ENCODE data around the gene CEP89. TPM values are rescaled to one million over a fixed set of nuclear protein-coding genes. Genes with fewer than 3 reads are reported as not detected.

CEP89 gene
- total RNA-seq, 2 donors from 2014 or later, result 35.6 to 40.4 TPM

- Histone ChIP-seq H3K27ac (ENCODE audit: low read depth, low read length) (no peak overlapping the region), H3K27me3 (ENCODE audit: control insufficient read depth, insufficient read depth, low read length, poor library complexity, severe bottlenecking) (no peaks in the 10 kb centered on the region), H3K9me3 (ENCODE audit: control insufficient read depth, low read length) (no peaks in the 10 kb centered on the region), H3K36me3 (ENCODE audit: control insufficient read depth, insufficient read depth, low read length) (peaks cover 8% of the 10 kb centered on the region), H3K4me1 (ENCODE audit: control insufficient read depth, insufficient read depth, low read length) (no peaks in the 10 kb centered on the region), H3K9ac (ENCODE audit: extremely low read depth, low read length, poor library complexity, severe bottlenecking) (no peak overlapping the region), H3K4me3 (ENCODE audit: low read length) (no peak overlapping the region)
- Mint-ChIP-seq H3K9me3 (no peaks in the 10 kb centered on the region), H3K27ac (no peak overlapping the region), H3K4me3 (no peak overlapping the region), H3K4me1 (no peaks in the 10 kb centered on the region), H3K36me3 (ENCODE audit: low read depth) (peaks cover 23% of the 10 kb centered on the region), H3K27me3 (ENCODE audit: insufficient read depth) (no peaks in the 10 kb centered on the region)
- DNase-seq, result no peak
- TF ChIP-seq CTCF (conservative IDR thresholded peaks at IDR 0.05), result peak; percentile 22
- 94 to 99% methylated on average over 8 to 12 of the region's 12 CpGs for WGBS, 2 experiments (ENCODE audit: insufficient coverage in 1 of 2, insufficient read length in 1 of 2)
Observed at GRCh38 chr19:32881766-32882165, 90.0 kb downstream of the CEP89 start.

GRCh38 chr19:32880622-32881021 lies 91.1 kb downstream of the CEP89 start:
- no peaks in the 10 kb centered on the region for H3K27me3 ChIP-seq (ENCODE audit: control insufficient read depth, insufficient read depth, low read length, poor library complexity, severe bottlenecking)
- Mint-ChIP-seq H3K4me1 (peaks cover under 1% of the 10 kb centered on the region), H3K27me3 (ENCODE audit: insufficient read depth) (no peaks in the 10 kb centered on the region), H3K36me3 (ENCODE audit: low read depth) (peaks cover 23% of the 10 kb centered on the region), H3K27ac (no peak overlapping the region), H3K4me3 (no peak overlapping the region), H3K9me3 (no peaks in the 10 kb centered on the region)
- DNase-seq, result no peak
- H3K9ac ChIP-seq (ENCODE audit: extremely low read depth, low read length, poor library complexity, severe bottlenecking), result no peak overlapping the region
- WGBS, 2 experiments (ENCODE audit: insufficient coverage in 1 of 2, insufficient read length in 1 of 2), result 93 to 100% methylated on average over 2 of the region's 2 CpGs
- peaks cover 8% of the 10 kb centered on the region for H3K36me3 ChIP-seq (ENCODE audit: control insufficient read depth, insufficient read depth, low read length)
- H3K27ac ChIP-seq (ENCODE audit: low read depth, low read length), result no peak overlapping the region
- H3K4me3 ChIP-seq (ENCODE audit: low read length), result no peak overlapping the region
- H3K9me3 ChIP-seq (ENCODE audit: control insufficient read depth, low read length), result no peaks in the 10 kb centered on the region
- H3K4me1 ChIP-seq (ENCODE audit: control insufficient read depth, insufficient read depth, low read length), result no peaks in the 10 kb centered on the region
- no peak for TF ChIP-seq CTCF (conservative IDR thresholded peaks at IDR 0.05)

GRCh38 chr19:32879741-32880140 lies 92.0 kb downstream of the CEP89 start:
- no peak for TF ChIP-seq CTCF (conservative IDR thresholded peaks at IDR 0.05)
- Histone ChIP-seq H3K9me3 (ENCODE audit: control insufficient read depth, low read length) (no peaks in the 10 kb centered on the region), H3K36me3 (ENCODE audit: control insufficient read depth, insufficient read depth, low read length) (peaks cover 8% of the 10 kb centered on the region), H3K4me3 (ENCODE audit: low read length) (no peak overlapping the region), H3K9ac (ENCODE audit: extremely low read depth, low read length, poor library complexity, severe bottlenecking) (no peak overlapping the region), H3K27me3 (ENCODE audit: control insufficient read depth, insufficient read depth, low read length, poor library complexity, severe bottlenecking) (no peaks in the 10 kb centered on the region), H3K4me1 (ENCODE audit: control insufficient read depth, insufficient read depth, low read length) (no peaks in the 10 kb centered on the region), H3K27ac (ENCODE audit: low read depth, low read length) (no peak overlapping the region)
- H3K36me3 Mint-ChIP-seq (ENCODE audit: low read depth), result peaks cover 23% of the 10 kb centered on the region
- no peak overlapping the region for H3K4me3 Mint-ChIP-seq
- WGBS, 2 experiments (ENCODE audit: insufficient coverage in 1 of 2, insufficient read length in 1 of 2), result 93 to 94% methylated on average over 6 to 8 of the region's 8 CpGs
- peaks cover 4% of the 10 kb centered on the region for H3K4me1 Mint-ChIP-seq
- DNase-seq, result no peak
- H3K9me3 Mint-ChIP-seq, result no peaks in the 10 kb centered on the region
- H3K27ac Mint-ChIP-seq, result peak overlapping the region; percentile 41
- no peaks in the 10 kb centered on the region for H3K27me3 Mint-ChIP-seq (ENCODE audit: insufficient read depth)
